T-cell (primary cell): Measurements from ENCODE around the gene GYPC. TPM values are rescaled to one million over a fixed set of nuclear protein-coding genes. Genes with fewer than 3 reads are reported as not detected.
"Not testable (repeated sequence)": the region's sequence is repeated elsewhere in the genome, so short reads cannot be mapped to it uniquely, and the experiment has no call there.

Source experiments
- ATAC-seq, 4 experiments: fragments of 200-7000 bp in 3 of 4; fragments of 150-1000 bp in 1 of 4; cut with Tn5 transposase; replicated peaks in 1 of 4; 1 replicate in 3 of 4; 2 replicates in 1 of 4; pipeline ENCODE4 v1.10.0; 2021; ENCODE audit warnings: moderate library complexity in 3 of 4, mild to moderate bottlenecking in 2 of 4, moderate number of reproducible peaks in 1 of 4
- CTCF ChIA-PET, 2 donors: fragments of 300-600 bp; sonication (Branson Sonifier 250); formaldehyde crosslinking; loops; one replicate each; lab custom pipeline; 2022; ENCODE audit warnings: antibody characterized with exemption in 2 of 2; lab: Charles Lee
- POLR2A ChIA-PET, 2 donors: fragments of 300-600 bp; sonication (Branson Sonifier 250); formaldehyde crosslinking; loops; one replicate each; lab custom pipeline; 2022; ENCODE audit warnings: antibody characterized with exemption in 2 of 2; lab: Charles Lee
- DNase-seq, 35 experiments: peaks; one replicate each; pipeline versions ENCODE4 v3.0.0 to v3.0.0-alpha.2; 2013 to 2023
- H3K27ac ChIP-seq: one replicate; pipeline ENCODE4 v1.5.1; 2013; ENCODE audit warnings: low read length
- H3K27me3 ChIP-seq, 2 experiments: replicated peaks in 1 of 2; 1 replicate in 1 of 2; 2 replicates in 1 of 2; pipeline versions ENCODE4 v1.6.1 to v1.7.0; 2013; ENCODE audit warnings: low read length in 1 of 2, mixed read lengths in 1 of 2; ENCODE audit not compliant: control insufficient read depth in 2 of 2, insufficient read depth in 2 of 2; ENCODE audit errors: extremely low read depth in 1 of 2
- H3K36me3 ChIP-seq, 2 donors: 1 replicate in 1 of 2; 2 replicates in 1 of 2; pipeline versions ENCODE4 v1.6.1 to v1.7.0; 2013; ENCODE audit warnings: low read length in 1 of 2; ENCODE audit not compliant: control insufficient read depth in 2 of 2, insufficient read depth in 1 of 2; ENCODE audit errors: extremely low read depth in 1 of 2
- H3K4me1 ChIP-seq, 2 experiments: 1 replicate in 1 of 2; 2 replicates in 1 of 2; pipeline versions ENCODE4 v1.6.1 to v1.7.0; 2013; ENCODE audit warnings: low read length in 2 of 2, mixed read lengths in 1 of 2; ENCODE audit not compliant: insufficient read depth in 2 of 2, control insufficient read depth in 1 of 2; ENCODE audit errors: extremely low read depth in 1 of 2
- H3K4me3 ChIP-seq, 2 donors: 1 replicate in 1 of 2; 2 replicates in 1 of 2; pipeline versions ENCODE4 v1.5.1 to v1.7.0; 2013; ENCODE audit warnings: mild to moderate bottlenecking in 2 of 2, low read length in 1 of 2, moderate library complexity in 1 of 2; ENCODE audit not compliant: control insufficient read depth in 1 of 2; ENCODE audit errors: extremely low read depth in 1 of 2
- H3K9me3 ChIP-seq: 2 replicates; pipeline ENCODE4 v1.7.0; 2013
- H3K27ac Mint-ChIP-seq, 2 donors: one replicate each; pipeline ENCODE4 v1.8.0; 2020 to 2021; ENCODE audit warnings: mild to moderate bottlenecking in 2 of 2, mixed read lengths in 2 of 2
- H3K27me3 Mint-ChIP-seq, 2 donors: one replicate each; pipeline ENCODE4 v1.8.0; 2021 to 2022; ENCODE audit warnings: mixed read lengths in 2 of 2
- H3K36me3 Mint-ChIP-seq: one replicate; pipeline ENCODE4 v1.8.0; 2021; ENCODE audit warnings: mixed read lengths
- H3K4me1 Mint-ChIP-seq, 3 donors: one replicate each; pipeline ENCODE4 v1.8.0; 2020 to 2022; ENCODE audit warnings: mixed read lengths in 3 of 3, mild to moderate bottlenecking in 1 of 3
- H3K4me3 Mint-ChIP-seq, 3 donors: one replicate each; pipeline ENCODE4 v1.8.0; 2020 to 2022; ENCODE audit warnings: mild to moderate bottlenecking in 3 of 3, mixed read lengths in 3 of 3, moderate library complexity in 3 of 3
- H3K9me3 Mint-ChIP-seq, 3 donors: one replicate each; pipeline ENCODE4 v1.8.0; 2020 to 2022; ENCODE audit warnings: mixed read lengths in 3 of 3
- WGBS: methylation state at CpG from one replicate; pipeline ENCODE4 v1.1.5; 2013; ENCODE audit warnings: missing lambda C conversion rate; ENCODE audit not compliant: insufficient coverage; 5-methylcytosine and 5-hydroxymethylcytosine counted together
- total RNA-seq, 35 experiments: library from RNA in 6 of 35; stranded (reverse) in 6 of 35; fragments of 120-200 nt in 1 of 35; gene quantifications; one replicate each; pipeline versions ENCODE4 v1.2.1 to v1.2.4 and lab custom pipeline; 2013 to 2026

GYPC gene
- total RNA-seq, 5 donors from 2014 or later (not counting 1 experiment from before 2014, with no cell fraction given), result 109 to 137 (median 116) TPM

DNA sequence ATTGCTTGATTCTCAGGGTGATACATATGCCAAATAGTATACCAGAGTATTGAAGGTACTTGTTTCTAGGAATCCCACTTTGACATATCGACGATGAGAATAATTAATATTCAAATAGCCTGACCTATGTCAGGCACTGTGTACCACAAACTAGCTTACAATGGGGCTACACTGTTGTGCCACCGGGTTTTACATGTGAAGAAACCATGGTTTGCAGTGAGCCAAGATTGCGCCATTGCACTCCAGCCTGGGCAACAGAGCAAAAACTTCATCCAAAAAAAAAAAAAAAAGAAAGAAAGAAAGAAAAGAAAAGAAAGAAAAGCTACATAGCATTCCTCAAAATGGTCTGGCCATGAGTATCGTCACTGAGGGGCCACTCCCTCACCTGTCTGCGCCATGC is 25.5 kb downstream of the GYPC start:
- no peaks in the 10 kb centered on the region for H3K27me3 ChIP-seq
- no peak overlapping the region for H3K27ac ChIP-seq
- no peak for ATAC-seq
- Mint-ChIP-seq H3K9me3 (no peaks in the 10 kb centered on the region), H3K4me3 (no peak overlapping the region), H3K36me3 (peaks cover 73% of the 10 kb centered on the region), H3K27ac (no peak overlapping the region), H3K27me3 (no peaks in the 10 kb centered on the region), H3K4me1 (peaks cover 65 to 89% (median 76%) of the 10 kb centered on the region in 3 donors)
- H3K4me1 ChIP-seq, result peaks cover 0 to 37% of the 10 kb centered on the region in 2 experiments
- no peak for DNase-seq
- ChIA-PET POLR2A (interaction anchor here in 1 of 2 donors (0.6 kb wide), 1 partner anchor 36 kb away, joined by 3 read pairs; no protein-coding TSS in a partner anchor), CTCF (no interaction called here)
- H3K4me3 ChIP-seq, result no peak overlapping the region
- peaks cover 8 to 42% of the 10 kb centered on the region in 2 donors for H3K36me3 ChIP-seq
- no peaks in the 10 kb centered on the region for H3K9me3 ChIP-seq
- WGBS, result 100% methylated on average over 2 of the region's 6 CpGs

DNA sequence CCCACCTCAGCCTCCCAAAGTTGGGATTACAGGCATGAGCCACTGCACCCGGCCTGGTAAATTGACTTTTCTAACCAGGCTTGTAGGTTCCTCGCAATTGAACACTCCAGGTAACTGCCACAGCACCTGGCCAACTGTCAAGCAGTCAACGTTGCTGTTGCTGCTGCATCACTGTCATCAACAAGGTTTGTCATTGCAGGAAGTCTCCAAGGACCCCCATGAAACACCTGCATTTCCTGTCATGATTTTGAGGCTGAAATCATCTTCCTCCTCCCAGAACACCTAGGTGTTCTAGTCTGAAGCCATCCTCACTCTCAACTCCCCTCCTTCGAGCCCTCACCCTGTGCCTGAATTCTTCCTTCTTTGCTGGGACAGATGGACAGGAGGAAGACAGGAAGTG is 29.7 kb downstream of the GYPC start:
- DNase-seq, result no peak
- Histone ChIP-seq H3K27ac (no peak overlapping the region), H3K9me3 (no peaks in the 10 kb centered on the region), H3K4me1 (peaks cover 0 to 19% of the 10 kb centered on the region in 2 experiments), H3K27me3 (no peaks in the 10 kb centered on the region), H3K4me3 (no peak overlapping the region), H3K36me3 (peaks cover 12 to 39% of the 10 kb centered on the region in 2 donors)
- peak in 3 of 4 experiments; percentile 20 to 42 (median 32) for ATAC-seq
- WGBS, result 76% methylated on average over 3 of the region's 4 CpGs
- H3K27ac Mint-ChIP-seq, result peak overlapping the region in 1 of 2 donors; percentile 58
- POLR2A ChIA-PET, result no interaction called here
- peaks cover 74% of the 10 kb centered on the region for H3K36me3 Mint-ChIP-seq
- H3K9me3 Mint-ChIP-seq, result peaks cover 0 to 2% (median 0%) of the 10 kb centered on the region in 3 donors
- H3K4me1 Mint-ChIP-seq, result peaks cover 44 to 52% (median 51%) of the 10 kb centered on the region in 3 donors
- H3K27me3 Mint-ChIP-seq, result no peaks in the 10 kb centered on the region
- CTCF ChIA-PET, result no interaction called here
- no peak overlapping the region for H3K4me3 Mint-ChIP-seq

DNA sequence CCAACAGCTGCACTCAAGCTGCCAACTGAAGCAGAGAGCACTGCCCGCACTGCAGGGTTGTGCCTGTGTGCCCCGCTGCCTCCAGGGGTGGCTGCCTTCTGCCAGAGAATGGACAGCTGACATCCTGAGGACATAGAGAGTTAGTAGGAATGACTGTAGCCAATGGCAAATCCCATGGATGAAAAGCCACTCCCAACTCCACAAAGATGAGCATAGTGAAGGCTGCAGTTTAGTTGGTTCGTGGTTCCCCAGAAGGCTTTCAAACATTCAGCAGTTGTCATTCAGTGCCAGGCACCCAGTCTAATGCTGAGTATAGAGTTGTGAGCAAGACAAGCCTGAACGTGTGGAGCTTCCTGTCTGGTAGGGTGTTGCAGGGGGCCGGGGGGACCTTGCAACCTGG is 30.3 kb downstream of the GYPC start:
- DNase-seq (no peak), ATAC-seq (no peak)
- H3K4me1 ChIP-seq, result peaks cover 0 to 19% of the 10 kb centered on the region in 2 experiments
- H3K36me3 ChIP-seq, result peaks cover 12 to 38% of the 10 kb centered on the region in 2 donors
- POLR2A ChIA-PET, result no interaction called here
- H3K27ac ChIP-seq, result no peak overlapping the region
- Mint-ChIP-seq H3K36me3 (peaks cover 76% of the 10 kb centered on the region), H3K9me3 (peaks cover 0 to 2% (median under 1%) of the 10 kb centered on the region in 3 donors), H3K27me3 (no peaks in the 10 kb centered on the region), H3K4me1 (peaks cover 42 to 50% (median 45%) of the 10 kb centered on the region in 3 donors), H3K27ac (peak overlapping the region in 1 of 2 donors; percentile 19), H3K4me3 (no peak overlapping the region)
- H3K27me3 ChIP-seq, result no peaks in the 10 kb centered on the region
- WGBS, result 89% methylated on average over 4 of the region's 5 CpGs
- H3K9me3 ChIP-seq, result no peaks in the 10 kb centered on the region
- H3K4me3 ChIP-seq, result no peak overlapping the region
- CTCF ChIA-PET, result interaction anchor here (0.7 to 1.1 kb wide), 2 partner anchors 18 to 22 kb away, joined by 3 read pairs; no protein-coding TSS in a partner anchor

DNA sequence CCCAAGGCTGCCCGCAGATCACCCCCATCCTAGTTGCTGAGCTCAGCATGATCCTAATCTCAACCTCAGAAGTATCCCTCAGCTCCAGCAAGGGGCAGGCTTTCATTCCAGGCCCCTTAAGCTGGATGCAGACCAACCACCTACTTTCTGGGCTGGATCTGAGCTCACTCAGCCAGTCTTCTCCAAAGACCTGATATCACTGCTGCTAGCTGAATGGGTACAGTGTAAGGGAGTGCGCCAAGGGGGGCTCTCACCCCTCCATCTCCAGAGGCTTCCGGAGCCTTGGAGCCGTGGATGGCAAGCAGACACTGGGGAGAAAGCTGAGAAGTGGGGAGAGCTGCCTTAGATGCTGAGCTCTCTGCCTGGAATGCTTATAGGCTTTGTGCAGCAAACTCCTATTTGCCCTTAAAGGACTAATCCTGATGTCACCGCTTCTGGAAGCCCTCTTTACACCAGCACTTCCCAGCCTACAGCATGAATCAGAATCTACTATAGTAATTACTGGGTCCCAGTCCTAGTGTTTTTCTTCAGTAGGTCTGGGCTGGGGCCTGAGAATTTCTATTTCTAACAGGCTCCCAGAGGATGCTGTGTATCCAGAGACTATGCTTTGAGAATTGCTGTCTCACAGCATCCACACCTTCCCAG is 31.0 kb downstream of the GYPC start:
- 97% methylated on average over 3 of the region's 5 CpGs for WGBS
- Mint-ChIP-seq H3K27me3 (no peaks in the 10 kb centered on the region), H3K9me3 (peaks cover 0 to 6% (median 2%) of the 10 kb centered on the region in 3 donors), H3K27ac (peak overlapping the region in 1 of 2 donors; percentile 46), H3K4me1 (peaks cover 38 to 44% (median 43%) of the 10 kb centered on the region in 3 donors), H3K4me3 (no peak overlapping the region), H3K36me3 (peaks cover 77% of the 10 kb centered on the region)
- H3K27me3 ChIP-seq, result no peaks in the 10 kb centered on the region
- no peaks in the 10 kb centered on the region for H3K9me3 ChIP-seq
- ChIA-PET CTCF (interaction anchor here (0.6 to 1.1 kb wide), 4 partner anchors 18 to 375 kb away, joined by 3 to 5 read pairs (median 3); no protein-coding TSS in a partner anchor), POLR2A (no interaction called here)
- no peak overlapping the region for H3K27ac ChIP-seq
- peaks cover 0 to 19% of the 10 kb centered on the region in 2 experiments for H3K4me1 ChIP-seq
- H3K36me3 ChIP-seq, result peaks cover 12 to 42% of the 10 kb centered on the region in 2 donors
- no peak for DNase-seq
- no peak for ATAC-seq
- no peak overlapping the region for H3K4me3 ChIP-seq

DNA sequence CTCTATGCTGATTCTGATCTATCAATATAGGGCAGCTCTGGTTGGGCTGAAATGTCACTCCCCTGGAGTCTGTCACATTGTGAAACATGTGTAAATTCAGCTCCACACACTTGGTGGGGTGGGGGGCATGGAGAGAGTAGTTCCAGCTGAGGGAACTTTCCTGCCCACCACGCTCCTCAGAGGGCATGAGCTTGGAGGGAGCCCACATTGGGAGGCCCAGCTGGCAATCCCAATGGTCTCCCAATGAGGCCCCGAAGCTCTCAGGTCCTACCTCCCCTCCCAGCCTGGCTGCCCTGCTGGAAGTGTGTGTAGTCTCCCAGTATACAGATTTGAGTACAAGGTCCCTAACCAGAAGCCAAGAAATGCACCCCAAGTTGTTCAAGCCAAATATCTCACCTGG is 31.5 kb downstream of the GYPC start:
- no peak for DNase-seq
- no CpG with 5 or more reads among the region's 2 CpGs for WGBS
- Mint-ChIP-seq H3K4me3 (no peak overlapping the region), H3K9me3 (peaks cover 2 to 6% (median 3%) of the 10 kb centered on the region in 3 donors), H3K4me1 (peaks cover 37 to 40% (median 38%) of the 10 kb centered on the region in 3 donors), H3K27me3 (no peaks in the 10 kb centered on the region), H3K27ac (no peak overlapping the region), H3K36me3 (peaks cover 82% of the 10 kb centered on the region)
- POLR2A ChIA-PET, result no interaction called here
- Histone ChIP-seq H3K27ac (no peak overlapping the region), H3K4me3 (no peak overlapping the region), H3K9me3 (no peaks in the 10 kb centered on the region), H3K4me1 (peaks cover 0 to 19% of the 10 kb centered on the region in 2 experiments), H3K27me3 (no peaks in the 10 kb centered on the region), H3K36me3 (peaks cover 15 to 41% of the 10 kb centered on the region in 2 donors)
- CTCF ChIA-PET, result interaction anchor here in 1 of 2 donors (0.6 kb wide), 1 partner anchor 375 kb away, joined by 3 read pairs; no protein-coding TSS in a partner anchor
- ATAC-seq, result no peak

DNA sequence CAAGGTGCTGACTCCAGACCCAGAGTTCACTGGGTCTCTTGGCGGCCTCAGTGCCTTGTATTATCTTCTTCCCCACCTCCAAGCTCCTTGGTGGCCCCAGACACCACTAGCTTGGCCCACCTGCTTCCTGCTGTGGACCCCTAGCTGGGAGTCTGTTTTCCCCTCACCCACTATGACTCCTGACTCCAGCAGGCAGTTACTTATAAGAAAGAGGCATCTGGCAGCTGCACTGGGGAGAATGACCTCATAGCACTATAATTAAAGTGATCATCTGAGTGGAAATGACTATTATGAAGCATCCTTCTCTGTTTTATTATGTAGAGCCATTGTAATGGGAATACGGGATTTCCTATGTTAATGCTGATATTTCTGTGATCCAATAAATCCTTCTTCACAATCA is 32.6 kb downstream of the GYPC start:
- H3K4me3 Mint-ChIP-seq, H3K27me3 ChIP-seq, H3K27ac ChIP-seq, H3K9me3 ChIP-seq, DNase-seq, H3K4me3 ChIP-seq, POLR2A ChIA-PET, ATAC-seq, H3K27ac Mint-ChIP-seq, CTCF ChIA-PET, H3K27me3 Mint-ChIP-seq: not testable (repeated sequence)
- Mint-ChIP-seq H3K4me1 (peaks cover 27 to 31% (median 29%) of the 10 kb centered on the region in 3 donors), H3K9me3 (peaks cover 5 to 14% (median 8%) of the 10 kb centered on the region in 3 donors), H3K36me3 (peaks cover 83% of the 10 kb centered on the region)
- WGBS, result 100% methylated on average over 1 of the region's 2 CpGs
- Histone ChIP-seq H3K36me3 (peaks cover 16 to 41% of the 10 kb centered on the region in 2 donors), H3K4me1 (peaks cover 0 to 14% of the 10 kb centered on the region in 2 experiments)
